ENCODE measurements around the gene VOPP1. TPM values are rescaled to one million over a fixed set of nuclear protein-coding genes. Genes with fewer than 3 reads are reported as not detected.

The VOPP1 gene
- total RNA-seq, 6 experiments from 2014 or later: 15.8 to 30.3 (median 23.2) TPM

GRCh38 chr7:55561690-55562089 is 10.6 kb downstream of the VOPP1 start:
- peaks cover 0 to 15% (median 0%) of the 10 kb centered on the region in 4 donors for H3K4me1 ChIP-seq
- TF ChIP-seq POLR2A (IDR thresholded peaks at IDR 0.05) (no peak), CTCF (IDR thresholded peaks at IDR 0.05) (no peak)
- no peak for ATAC-seq
- H3K36me3 ChIP-seq: no peaks in the 10 kb centered on the region
- no peaks in the 10 kb centered on the region for H3K27me3 ChIP-seq
- no peak overlapping the region for H3K27ac ChIP-seq
- intact Hi-C loops (cut with DNase I): no loop called here
- 71% methylated on average over 4 of the region's 4 CpGs for WGBS (ENCODE audit: insufficient coverage, low coverage, low lambda C conversion rate, missing lambda C conversion rate)
- DNase-seq: no peak
- H3K4me3 ChIP-seq: no peak overlapping the region
- no peaks in the 10 kb centered on the region for H3K9me3 ChIP-seq

- Histone ChIP-seq H3K9me3 (no peaks in the 10 kb centered on the region), H3K27me3 (no peaks in the 10 kb centered on the region), H3K4me1 (peaks cover 0 to 6% (median 0%) of the 10 kb centered on the region in 4 donors), H3K36me3 (no peaks in the 10 kb centered on the region), H3K4me3 (no peak overlapping the region), H3K27ac (no peak overlapping the region)
- WGBS (ENCODE audit: insufficient coverage, low coverage, low lambda C conversion rate, missing lambda C conversion rate): 85% methylated on average over 9 of the region's 12 CpGs
- ATAC-seq (no peak), DNase-seq (no peak)
- TF ChIP-seq CTCF (IDR thresholded peaks at IDR 0.05) (no peak), POLR2A (IDR thresholded peaks at IDR 0.05) (no peak)
- intact Hi-C loops (cut with DNase I): no loop called here
Observed at GRCh38 chr7:55558962-55559920, 13.1 kb downstream of the VOPP1 start.

GRCh38 chr7:55557666-55558188 is 14.6 kb downstream of the VOPP1 start:
- intact Hi-C loops (cut with DNase I): no loop called here
- DNase-seq (no peak), ATAC-seq (no peak)
- no peak for TF ChIP-seq CTCF (IDR thresholded peaks at IDR 0.05)
- no peak for TF ChIP-seq POLR2A (IDR thresholded peaks at IDR 0.05)
- WGBS (ENCODE audit: insufficient coverage, low coverage, low lambda C conversion rate, missing lambda C conversion rate): 64% methylated on average over 7 of the region's 7 CpGs
- H3K36me3 ChIP-seq: no peaks in the 10 kb centered on the region
- no peaks in the 10 kb centered on the region for H3K9me3 ChIP-seq
- H3K27ac ChIP-seq: no peak overlapping the region
- no peak overlapping the region for H3K4me3 ChIP-seq
- H3K27me3 ChIP-seq: no peaks in the 10 kb centered on the region
- H3K4me1 ChIP-seq: peaks cover 0 to 11% (median 0%) of the 10 kb centered on the region in 4 donors

- H3K27ac ChIP-seq: no peak overlapping the region
- TF ChIP-seq POLR2A (IDR thresholded peaks at IDR 0.05): no peak
- H3K4me3 ChIP-seq: no peak overlapping the region
- no peak for DNase-seq
- intact Hi-C loops (cut with DNase I): no loop called here
- WGBS (ENCODE audit: insufficient coverage, low coverage, low lambda C conversion rate, missing lambda C conversion rate): 82% methylated on average over 2 of the region's 3 CpGs
- peaks cover 0 to 11% (median 0%) of the 10 kb centered on the region in 4 donors for H3K4me1 ChIP-seq
- ATAC-seq: no peak
- no peaks in the 10 kb centered on the region for H3K27me3 ChIP-seq
- H3K36me3 ChIP-seq: no peaks in the 10 kb centered on the region
- no peaks in the 10 kb centered on the region for H3K9me3 ChIP-seq
Observed at GRCh38 chr7:55556492-55556891, 15.8 kb downstream of the VOPP1 start.

- no peak for TF ChIP-seq POLR2A (IDR thresholded peaks at IDR 0.05)
- no peak for TF ChIP-seq CTCF (IDR thresholded peaks at IDR 0.05)
- Histone ChIP-seq H3K4me1 (peaks cover 0 to 11% (median 0%) of the 10 kb centered on the region in 4 donors), H3K27ac (no peak overlapping the region), H3K4me3 (no peak overlapping the region), H3K9me3 (no peaks in the 10 kb centered on the region), H3K36me3 (no peaks in the 10 kb centered on the region), H3K27me3 (no peaks in the 10 kb centered on the region)
- 63% methylated on average over 1 of the region's 1 CpG for WGBS (ENCODE audit: insufficient coverage, low coverage, low lambda C conversion rate, missing lambda C conversion rate)
- DNase-seq (no peak), ATAC-seq (peak in 1 of 4 donors; percentile 7)
- intact Hi-C loops (cut with DNase I): no loop called here
Observed at GRCh38 chr7:55556031-55556430, 16.3 kb downstream of the VOPP1 start.

All from right lobe of liver (tissue), 6 donors.